ENCODE results near the gene CD244. TPM values are rescaled to one million over a fixed set of nuclear protein-coding genes. Genes with fewer than 3 reads are reported as not detected.
"Not testable (repeated sequence)": the region's sequence is repeated elsewhere in the genome, so short reads cannot be mapped to it uniquely, and the experiment has no call there.

Gene CD244
- total RNA-seq, 4 donors from 2014 or later: 0.52 to 1.2 TPM; not detected in 2

DNA sequence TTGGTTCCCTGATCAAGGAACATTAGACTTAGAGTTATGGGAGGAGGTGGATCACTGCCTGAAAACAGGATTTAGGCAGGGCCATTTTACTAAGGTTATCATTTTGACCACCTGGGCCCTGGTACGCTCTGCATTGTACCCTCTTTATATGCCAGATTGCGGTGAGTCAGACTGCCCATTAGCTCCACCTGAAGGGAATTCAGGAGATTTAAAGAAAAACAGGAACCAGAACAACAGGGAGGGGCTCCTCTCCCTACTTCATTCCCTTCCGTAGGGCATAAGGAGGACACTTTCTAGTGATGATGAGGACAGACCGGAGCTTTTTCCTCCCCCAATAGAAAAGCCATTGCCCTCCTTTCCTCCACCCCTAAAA lies 42.9 kb upstream of the CD244 start:
- Histone ChIP-seq H3K27me3 (no peaks in the 10 kb centered on the region), H3K27ac (no peak overlapping the region), H3K9me3 (no peaks in the 10 kb centered on the region), H3K4me1 (no peaks in the 10 kb centered on the region), H3K4me3 (no peak overlapping the region), H3K36me3 (no peaks in the 10 kb centered on the region)
- TF ChIP-seq, protein P1, sequence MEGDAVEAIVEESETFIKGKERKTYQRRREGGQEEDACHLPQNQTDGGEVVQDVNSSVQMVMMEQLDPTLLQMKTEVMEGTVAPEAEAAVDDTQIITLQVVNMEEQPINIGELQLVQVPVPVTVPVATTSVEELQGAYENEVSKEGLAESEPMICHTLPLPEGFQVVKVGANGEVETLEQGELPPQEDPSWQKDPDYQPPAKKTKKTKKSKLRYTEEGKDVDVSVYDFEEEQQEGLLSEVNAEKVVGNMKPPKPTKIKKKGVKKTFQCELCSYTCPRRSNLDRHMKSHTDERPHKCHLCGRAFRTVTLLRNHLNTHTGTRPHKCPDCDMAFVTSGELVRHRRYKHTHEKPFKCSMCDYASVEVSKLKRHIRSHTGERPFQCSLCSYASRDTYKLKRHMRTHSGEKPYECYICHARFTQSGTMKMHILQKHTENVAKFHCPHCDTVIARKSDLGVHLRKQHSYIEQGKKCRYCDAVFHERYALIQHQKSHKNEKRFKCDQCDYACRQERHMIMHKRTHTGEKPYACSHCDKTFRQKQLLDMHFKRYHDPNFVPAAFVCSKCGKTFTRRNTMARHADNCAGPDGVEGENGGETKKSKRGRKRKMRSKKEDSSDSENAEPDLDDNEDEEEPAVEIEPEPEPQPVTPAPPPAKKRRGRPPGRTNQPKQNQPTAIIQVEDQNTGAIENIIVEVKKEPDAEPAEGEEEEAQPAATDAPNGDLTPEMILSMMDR (IDR thresholded peaks at IDR 0.05): no peak
- no peak for TF ChIP-seq POLR2A (IDR thresholded peaks at IDR 0.05)
- intact Hi-C loops (cut with DNase I; ENCODE audit: low total_unique reads): no loop called here
- no peak for DNase-seq

DNA sequence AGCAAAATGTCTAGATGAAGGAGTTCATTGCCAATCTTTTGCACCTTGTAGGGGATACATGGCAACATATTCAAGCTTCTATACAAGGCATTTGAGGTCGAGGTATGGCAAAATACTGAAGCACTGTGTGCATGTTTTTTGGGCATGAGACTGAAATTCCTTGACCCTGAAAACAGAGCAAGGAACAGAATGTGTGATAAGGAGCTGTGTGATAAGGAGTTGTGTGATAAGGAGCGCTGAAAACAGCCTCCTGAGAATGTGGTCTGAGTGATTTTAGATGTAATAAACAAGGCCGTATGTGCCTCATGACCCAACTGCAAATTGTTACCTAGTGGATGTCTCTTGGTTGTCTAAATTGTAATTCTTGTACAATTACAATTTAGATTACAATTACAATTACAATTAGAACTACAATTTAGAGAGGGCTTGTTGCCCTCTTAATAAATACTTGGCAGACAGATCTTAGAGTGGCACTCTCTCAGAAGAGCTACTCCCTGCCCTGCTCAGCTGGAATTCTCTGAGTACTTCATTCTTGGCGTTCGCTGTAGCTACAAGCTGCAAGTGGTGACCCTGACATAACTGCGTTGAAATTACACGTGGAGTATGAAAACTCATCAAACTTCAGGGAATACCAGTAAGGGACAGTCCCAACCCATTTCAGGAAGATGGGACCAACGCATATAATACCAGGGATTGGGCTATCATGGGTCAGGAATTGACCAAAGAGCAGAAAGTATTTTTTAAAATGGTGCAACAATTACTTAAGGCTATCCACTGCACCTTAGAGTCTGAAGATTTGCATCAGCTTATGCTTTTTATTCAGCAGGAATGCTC lies 42.3 kb upstream of the CD244 start:
- H3K27me3 ChIP-seq: no peaks in the 10 kb centered on the region
- no peaks in the 10 kb centered on the region for H3K4me1 ChIP-seq
- no peak for DNase-seq
- no peaks in the 10 kb centered on the region for H3K36me3 ChIP-seq
- H3K4me3 ChIP-seq: no peak overlapping the region
- no peaks in the 10 kb centered on the region for H3K9me3 ChIP-seq
- intact Hi-C loops (cut with DNase I; ENCODE audit: low total_unique reads): no loop called here
- no peak for TF ChIP-seq POLR2A (IDR thresholded peaks at IDR 0.05)
- TF ChIP-seq, protein P1 (IDR thresholded peaks at IDR 0.05): no peak
- H3K27ac ChIP-seq: no peak overlapping the region

- intact Hi-C loops (cut with DNase I; ENCODE audit: low total_unique reads): not testable (repeated sequence)
Observed at GRCh38 chr1:160902251-160902650, 39.6 kb upstream of the CD244 start.

DNA sequence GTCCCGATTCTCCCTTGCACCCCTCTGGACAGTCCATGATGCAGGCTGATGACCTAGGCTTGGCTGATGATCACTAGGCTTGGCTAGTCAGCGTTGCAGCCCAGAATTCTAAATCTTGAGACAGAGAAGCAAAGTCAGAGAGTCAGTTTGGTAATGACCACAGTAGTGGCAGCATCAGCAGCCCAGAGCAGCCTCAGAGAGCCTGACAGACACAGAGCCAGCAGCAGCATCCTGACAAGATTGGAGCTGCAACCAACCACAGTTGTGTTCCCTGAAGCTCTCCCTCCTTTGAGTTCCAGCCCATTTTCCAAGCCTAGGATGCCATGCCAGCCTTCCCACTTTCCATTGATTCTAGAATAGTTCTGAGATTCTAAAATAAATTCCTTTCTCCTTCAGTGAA lies 39.1 kb upstream of the CD244 start:
- H3K27ac ChIP-seq: no peak overlapping the region
- H3K4me3 ChIP-seq: no peak overlapping the region
- no peak for TF ChIP-seq POLR2A (IDR thresholded peaks at IDR 0.05)
- TF ChIP-seq, protein P1 (IDR thresholded peaks at IDR 0.05): no peak
- H3K36me3 ChIP-seq: no peaks in the 10 kb centered on the region
- no peaks in the 10 kb centered on the region for H3K4me1 ChIP-seq
- no peak for DNase-seq
- H3K9me3 ChIP-seq: no peaks in the 10 kb centered on the region
- no peaks in the 10 kb centered on the region for H3K27me3 ChIP-seq
- intact Hi-C loops (cut with DNase I; ENCODE audit: low total_unique reads): no loop called here

More at GRCh38 chr1:160902251-160902650, 39.6 kb upstream of the CD244 start:
- H3K27ac ChIP-seq, H3K4me3 ChIP-seq, H3K9me3 ChIP-seq, H3K4me1 ChIP-seq, H3K36me3 ChIP-seq, H3K27me3 ChIP-seq, DNase-seq: not testable (repeated sequence)

- H3K9me3 ChIP-seq; H3K36me3 ChIP-seq; DNase-seq; H3K4me1 ChIP-seq; intact Hi-C loops (cut with DNase I; ENCODE audit: low total_unique reads); H3K4me3 ChIP-seq; H3K27ac ChIP-seq; H3K27me3 ChIP-seq: not testable (repeated sequence)
Observed at GRCh38 chr1:160900683-160901082, 38.0 kb upstream of the CD244 start.

DNA sequence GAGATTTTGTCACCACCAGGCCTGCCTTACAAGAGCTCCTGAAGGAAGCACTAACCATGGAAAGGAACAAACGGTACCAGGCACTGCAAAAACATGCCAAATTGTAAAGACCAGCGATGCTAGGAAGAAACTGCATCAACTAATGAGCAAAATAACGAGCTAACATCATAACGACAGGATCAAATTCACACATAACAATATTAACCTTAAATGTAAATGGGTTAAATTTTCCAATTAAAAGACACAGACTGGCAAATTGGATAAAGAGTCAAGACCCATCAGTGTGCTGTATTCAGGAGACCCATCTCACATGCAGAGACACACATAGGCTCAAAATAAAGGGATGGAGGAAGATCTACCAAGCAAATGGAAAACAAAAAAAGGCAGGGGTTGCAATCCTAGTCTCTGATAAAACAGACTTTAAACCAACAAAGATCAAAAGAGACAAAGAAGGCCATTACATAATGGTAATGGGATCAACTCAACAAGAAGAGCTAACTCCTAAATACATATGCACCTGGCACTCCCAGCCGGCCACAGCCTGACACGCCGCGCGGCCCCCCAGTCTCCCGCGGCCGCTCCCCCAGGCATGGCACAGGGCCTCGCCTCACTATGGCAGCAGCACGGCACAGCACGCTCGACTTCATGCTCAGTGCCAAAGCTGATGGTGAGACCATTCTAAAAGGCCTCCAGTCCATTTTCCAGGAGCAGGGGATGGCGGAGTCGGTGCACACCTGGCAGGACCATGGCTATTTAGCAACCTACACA lies 31.9 kb upstream of the CD244 start:
- H3K36me3 ChIP-seq; H3K27me3 ChIP-seq; intact Hi-C loops (cut with DNase I; ENCODE audit: low total_unique reads): not testable (repeated sequence)

More for the DNA sequence above, 31.9 kb upstream of the CD244 start:
- not testable (repeated sequence) for H3K4me3 ChIP-seq, H3K4me1 ChIP-seq, DNase-seq, H3K9me3 ChIP-seq, H3K27ac ChIP-seq
